C4-2B (cell line): Measurements from ENCODE around the gene OR6Q1.

Source experiments
- ZFX ChIP-seq: fragments of 450-650 bp; IDR thresholded peaks from 2 replicates; pipeline ENCODE4 v1.6.1; 2017
- TF ChIP-seq, protein P1 (sequence below): fragments of 450-650 bp; conservative IDR thresholded peaks from 2 replicates; pipeline ENCODE4 v1.5.1; 2017; ENCODE audit warnings: mild to moderate bottlenecking

- TF ChIP-seq, protein P1, sequence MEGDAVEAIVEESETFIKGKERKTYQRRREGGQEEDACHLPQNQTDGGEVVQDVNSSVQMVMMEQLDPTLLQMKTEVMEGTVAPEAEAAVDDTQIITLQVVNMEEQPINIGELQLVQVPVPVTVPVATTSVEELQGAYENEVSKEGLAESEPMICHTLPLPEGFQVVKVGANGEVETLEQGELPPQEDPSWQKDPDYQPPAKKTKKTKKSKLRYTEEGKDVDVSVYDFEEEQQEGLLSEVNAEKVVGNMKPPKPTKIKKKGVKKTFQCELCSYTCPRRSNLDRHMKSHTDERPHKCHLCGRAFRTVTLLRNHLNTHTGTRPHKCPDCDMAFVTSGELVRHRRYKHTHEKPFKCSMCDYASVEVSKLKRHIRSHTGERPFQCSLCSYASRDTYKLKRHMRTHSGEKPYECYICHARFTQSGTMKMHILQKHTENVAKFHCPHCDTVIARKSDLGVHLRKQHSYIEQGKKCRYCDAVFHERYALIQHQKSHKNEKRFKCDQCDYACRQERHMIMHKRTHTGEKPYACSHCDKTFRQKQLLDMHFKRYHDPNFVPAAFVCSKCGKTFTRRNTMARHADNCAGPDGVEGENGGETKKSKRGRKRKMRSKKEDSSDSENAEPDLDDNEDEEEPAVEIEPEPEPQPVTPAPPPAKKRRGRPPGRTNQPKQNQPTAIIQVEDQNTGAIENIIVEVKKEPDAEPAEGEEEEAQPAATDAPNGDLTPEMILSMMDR: no peak
- no peak for TF ChIP-seq ZFX
These were observed 6.1 kb upstream of the OR6Q1 start for GRCh38 chr11:58024601-58025091.
